HCT116 (cell line): ENCODE data around the gene HSPA12A.

Experiments
- EGR1 ChIP-seq: IDR thresholded peaks from 2 replicates; pipeline ENCODE4 v1.6.1; 2012; ENCODE audit warnings: low read depth
- POLR2AphosphoS5 ChIP-seq: IDR thresholded peaks from 2 replicates; pipeline ENCODE4 v1.6.1; 2011; ENCODE audit warnings: mild to moderate bottlenecking, low read depth, low read length, moderate library complexity
- SIN3A ChIP-seq: IDR thresholded peaks from 2 replicates; pipeline ENCODE4 v1.6.1; 2012; ENCODE audit warnings: low read depth
- SP1 ChIP-seq: IDR thresholded peaks from 2 replicates; pipeline ENCODE4 v1.6.1; 2012; ENCODE audit warnings: low read depth
- TF ChIP-seq, protein P1 (sequence below), 3 experiments: fragments of 200-600 bp in 1 of 3; sonication (generic) in 1 of 3; IDR thresholded peaks in 2 of 3; conservative IDR thresholded peaks in 1 of 3; 2 replicates each; pipeline ENCODE4 v1.5.1; 2012 to 2017; ENCODE audit warnings: low read depth in 2 of 3, low read length in 2 of 3, antibody characterized with exemption in 1 of 3, borderline replicate concordance in 1 of 3, control low read depth in 1 of 3, mild to moderate bottlenecking in 1 of 3, mixed read lengths in 1 of 3, mixed run types in 1 of 3, moderate library complexity in 1 of 3; ENCODE audit not compliant: insufficient read depth in 1 of 3

DNA sequence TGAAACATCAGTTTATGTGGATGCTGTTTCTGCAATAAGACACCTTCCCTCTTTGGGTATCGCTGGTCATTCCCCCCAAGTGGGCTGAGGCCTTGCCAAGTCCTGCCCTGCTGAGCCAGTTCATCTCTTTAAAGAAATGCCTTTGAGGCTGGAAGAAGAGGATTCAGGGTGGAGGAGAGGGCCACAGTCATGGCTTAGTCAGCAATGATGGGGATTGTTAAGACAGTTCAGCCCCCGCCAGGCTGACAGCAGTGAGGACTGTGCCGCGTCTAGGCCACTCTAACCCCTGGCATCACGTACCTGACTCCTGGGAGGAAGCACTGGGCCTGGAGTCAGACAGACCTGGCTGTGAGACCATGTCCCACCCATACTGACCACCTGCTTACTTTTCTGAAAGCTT, 73.3 kb downstream of the HSPA12A start:
- TF ChIP-seq POLR2AphosphoS5: no peak
- TF ChIP-seq, protein P1, sequence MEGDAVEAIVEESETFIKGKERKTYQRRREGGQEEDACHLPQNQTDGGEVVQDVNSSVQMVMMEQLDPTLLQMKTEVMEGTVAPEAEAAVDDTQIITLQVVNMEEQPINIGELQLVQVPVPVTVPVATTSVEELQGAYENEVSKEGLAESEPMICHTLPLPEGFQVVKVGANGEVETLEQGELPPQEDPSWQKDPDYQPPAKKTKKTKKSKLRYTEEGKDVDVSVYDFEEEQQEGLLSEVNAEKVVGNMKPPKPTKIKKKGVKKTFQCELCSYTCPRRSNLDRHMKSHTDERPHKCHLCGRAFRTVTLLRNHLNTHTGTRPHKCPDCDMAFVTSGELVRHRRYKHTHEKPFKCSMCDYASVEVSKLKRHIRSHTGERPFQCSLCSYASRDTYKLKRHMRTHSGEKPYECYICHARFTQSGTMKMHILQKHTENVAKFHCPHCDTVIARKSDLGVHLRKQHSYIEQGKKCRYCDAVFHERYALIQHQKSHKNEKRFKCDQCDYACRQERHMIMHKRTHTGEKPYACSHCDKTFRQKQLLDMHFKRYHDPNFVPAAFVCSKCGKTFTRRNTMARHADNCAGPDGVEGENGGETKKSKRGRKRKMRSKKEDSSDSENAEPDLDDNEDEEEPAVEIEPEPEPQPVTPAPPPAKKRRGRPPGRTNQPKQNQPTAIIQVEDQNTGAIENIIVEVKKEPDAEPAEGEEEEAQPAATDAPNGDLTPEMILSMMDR (IDR thresholded peaks at IDR 0.05 in 2 of 3, conservative IDR thresholded peaks at IDR 0.05 in 1 of 3; ENCODE audit: borderline replicate concordance in 1 of 3, insufficient read depth in 1 of 3, low read depth in 2 of 3, low read length in 2 of 3): no peak
- TF ChIP-seq SIN3A: no peak
- TF ChIP-seq SP1: no peak
- TF ChIP-seq EGR1: no peak
